GM20000 (cell line): ENCODE measurements around the gene SH2D3A.
"Not testable (repeated sequence)": the region's sequence is repeated elsewhere in the genome, so short reads cannot be mapped to it uniquely, and the experiment has no call there.

ENCODE experiments used
- DNase-seq: peaks from one replicate; pipeline ENCODE4 v3.0.0; 2012; ENCODE audit warnings: low spot score
- TF ChIP-seq, protein P1 (sequence below): IDR thresholded peaks from 2 replicates; pipeline ENCODE4 v1.5.1; 2012; ENCODE audit warnings: mild to moderate bottlenecking, control low read depth; ENCODE audit errors: extremely low read depth, missing control alignments

Gene SH2D3A

GRCh38 chr19:6807291-6807690, 40.1 kb upstream of the SH2D3A start:
- no peak for DNase-seq
- TF ChIP-seq, protein P1, sequence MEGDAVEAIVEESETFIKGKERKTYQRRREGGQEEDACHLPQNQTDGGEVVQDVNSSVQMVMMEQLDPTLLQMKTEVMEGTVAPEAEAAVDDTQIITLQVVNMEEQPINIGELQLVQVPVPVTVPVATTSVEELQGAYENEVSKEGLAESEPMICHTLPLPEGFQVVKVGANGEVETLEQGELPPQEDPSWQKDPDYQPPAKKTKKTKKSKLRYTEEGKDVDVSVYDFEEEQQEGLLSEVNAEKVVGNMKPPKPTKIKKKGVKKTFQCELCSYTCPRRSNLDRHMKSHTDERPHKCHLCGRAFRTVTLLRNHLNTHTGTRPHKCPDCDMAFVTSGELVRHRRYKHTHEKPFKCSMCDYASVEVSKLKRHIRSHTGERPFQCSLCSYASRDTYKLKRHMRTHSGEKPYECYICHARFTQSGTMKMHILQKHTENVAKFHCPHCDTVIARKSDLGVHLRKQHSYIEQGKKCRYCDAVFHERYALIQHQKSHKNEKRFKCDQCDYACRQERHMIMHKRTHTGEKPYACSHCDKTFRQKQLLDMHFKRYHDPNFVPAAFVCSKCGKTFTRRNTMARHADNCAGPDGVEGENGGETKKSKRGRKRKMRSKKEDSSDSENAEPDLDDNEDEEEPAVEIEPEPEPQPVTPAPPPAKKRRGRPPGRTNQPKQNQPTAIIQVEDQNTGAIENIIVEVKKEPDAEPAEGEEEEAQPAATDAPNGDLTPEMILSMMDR, result no peak

- TF ChIP-seq, protein P1, result no peak
- DNase-seq, result no peak
Measured at GRCh38 chr19:6806488-6806887, 39.3 kb upstream of the SH2D3A start.

- DNase-seq, result no peak
Measured at GRCh38 chr19:6803036-6803404, 35.8 kb upstream of the SH2D3A start.

DNA sequence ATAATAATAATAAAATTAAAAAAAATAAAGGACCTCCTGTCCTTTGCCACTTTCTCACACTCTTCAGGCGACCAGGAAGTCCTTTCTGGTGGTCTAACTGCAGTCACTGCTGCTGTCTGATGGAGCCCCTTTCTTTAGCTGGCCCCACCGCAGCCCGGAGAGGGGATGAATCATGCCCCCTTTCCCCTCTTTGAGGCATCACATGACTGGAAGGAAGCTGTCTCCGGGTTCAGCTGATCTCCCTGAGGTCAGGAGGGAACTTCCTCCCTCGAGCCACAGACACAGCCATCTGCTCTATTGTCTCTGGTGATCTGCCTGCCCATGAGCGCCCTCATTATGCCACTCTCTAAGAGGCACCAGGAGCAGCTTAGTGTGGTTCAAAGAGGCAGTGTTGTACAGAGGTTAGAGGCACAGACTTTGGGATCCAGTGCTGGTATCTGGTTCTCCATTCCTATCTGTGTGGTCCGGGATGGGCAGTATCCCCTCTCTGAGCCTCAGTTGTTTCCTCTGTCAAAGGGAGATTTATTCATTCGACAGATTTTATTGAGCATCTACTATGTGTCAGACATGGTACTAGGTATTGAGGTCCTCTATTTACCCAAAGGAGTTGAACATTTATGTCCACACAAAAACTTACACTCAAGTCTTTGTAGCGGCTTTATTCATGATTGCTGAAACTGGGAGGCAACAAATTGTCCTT, 35.3 kb upstream of the SH2D3A start:
- peak; percentile 65 for DNase-seq
- TF ChIP-seq, protein P1, result no peak

More at GRCh38 chr19:6803036-6803404, 35.8 kb upstream of the SH2D3A start:
- TF ChIP-seq, protein P1, result no peak

GRCh38 chr19:6801485-6802086, 34.4 kb upstream of the SH2D3A start:
- TF ChIP-seq, protein P1, result no peak
- peak; percentile 70 for DNase-seq

DNA sequence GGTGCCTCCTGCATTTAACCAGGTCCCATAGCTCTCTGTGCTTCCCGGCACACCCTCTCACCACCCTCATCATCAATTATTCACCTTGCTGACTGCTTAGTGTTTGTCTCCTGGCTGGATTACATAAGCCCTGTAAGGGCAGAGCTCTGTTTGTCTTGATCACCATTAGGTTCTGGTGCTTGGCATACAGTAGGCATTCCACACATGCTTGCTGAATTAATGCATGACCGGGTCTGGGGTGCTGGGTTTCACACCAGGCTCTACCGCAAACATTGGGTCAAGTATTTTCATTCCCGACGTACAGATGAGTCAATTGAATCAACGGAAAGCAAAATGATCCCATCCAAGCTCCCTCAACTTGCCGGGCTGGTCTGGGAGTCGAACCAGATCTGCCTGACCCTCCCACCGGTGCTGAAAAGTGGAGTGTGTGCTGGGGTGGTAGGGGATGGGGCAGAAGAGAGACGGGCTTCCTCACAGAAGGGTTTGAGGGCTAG, 33.8 kb upstream of the SH2D3A start:
- TF ChIP-seq, protein P1, result no peak
- no peak for DNase-seq

DNA sequence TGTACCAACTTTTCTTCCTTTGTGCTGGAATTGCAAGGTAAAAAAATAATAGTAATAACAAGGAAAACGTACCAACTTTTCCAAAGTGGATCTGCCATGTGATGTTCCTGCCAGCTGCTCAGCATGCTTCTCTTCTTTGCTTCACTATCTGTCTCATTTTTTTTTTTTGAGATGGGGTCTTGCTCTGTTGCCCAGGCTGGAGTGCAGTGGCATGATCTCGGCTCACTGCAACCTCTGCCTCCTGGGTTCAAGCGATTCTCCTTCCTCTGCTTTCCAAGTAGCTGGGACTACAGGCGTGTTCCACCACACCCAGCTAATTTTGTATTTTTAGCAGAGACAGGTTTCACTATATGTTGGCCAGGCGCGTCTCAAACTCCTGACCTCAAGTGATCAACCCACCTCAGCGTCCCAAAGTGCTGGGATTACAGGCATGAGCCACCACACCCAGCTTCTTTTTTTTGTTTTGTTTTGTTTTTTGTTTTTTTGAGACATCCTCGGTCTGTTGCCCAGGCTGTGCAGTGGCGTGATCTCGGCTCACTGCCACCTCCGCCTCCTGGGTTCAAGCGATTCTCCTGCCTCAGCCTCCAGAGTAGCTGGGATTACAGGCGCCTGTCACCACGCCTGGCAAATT, 33.0 kb upstream of the SH2D3A start:
- DNase-seq, result not testable (repeated sequence)
